HepG2 (cell line): ENCODE measurements around the gene BANP. TPM values are rescaled to one million over a fixed set of nuclear protein-coding genes. Genes with fewer than 3 reads are reported as not detected.

ENCODE experiments used
- ATAC-seq: fragments of 200-7000 bp; cut with Tn5 transposase; 3 replicates; pipeline ENCODE4 v1.9.1; 2020; ENCODE audit warnings: mild to moderate bottlenecking, moderate library complexity
- BruUV-seq: library from RNA; stranded (reverse); fragments of 400-500 nt; replicated peaks from 2 replicates; lab custom pipeline; 2021; lab: Mats Ljungman, UMichigan
- CTCF ChIA-PET: fragments of 300-600 bp; formaldehyde crosslinking; extraction: SDS; loops from one replicate; lab custom pipeline; 2021; ENCODE audit warnings: low total read pairs, inconsistent platforms, low intra/inter-chr PET ratio; lab: Yijun Ruan, JAX
- POLR2A ChIA-PET: fragments of 350-600 bp; sonication (Branson Sonifier 250); formaldehyde crosslinking; loops from one replicate; lab custom pipeline; 2020; ENCODE audit warnings: antibody characterized with exemption, inconsistent platforms; lab: Yijun Ruan, JAX
- DNase-seq: peaks from one replicate; pipeline ENCODE4 v3.0.0-alpha.2; 2015; ENCODE audit warnings: low spot score
- FAIRE-seq: peaks from 3 replicates; lab custom pipeline; 2011; peaks lifted over from hg19 to GRCh38; lab: Jason Lieb, UNC
- H2AFZ ChIP-seq: one replicate; pipeline ENCODE4 v1.6.1; 2011; ENCODE audit warnings: low read length, inconsistent platforms
- H3K27ac ChIP-seq: fragments of 300-600 bp; 3 replicates; pipeline ENCODE4 v1.8.0; 2011; ENCODE audit warnings: mixed run types, mild to moderate bottlenecking, mixed read lengths, low read length, inconsistent platforms; ENCODE audit not compliant: insufficient read depth; ENCODE audit errors: extremely low read length
- H3K27me3 ChIP-seq, 2 experiments: fragments of 200-600 bp in 1 of 2; 2 replicates in 1 of 2; 3 replicates in 1 of 2; pipeline versions ENCODE4 v1.6.0 to v1.8.0; 2011; ENCODE audit warnings: low read length in 2 of 2, mild to moderate bottlenecking in 2 of 2, moderate library complexity in 2 of 2, inconsistent platforms in 1 of 2; ENCODE audit not compliant: insufficient read depth in 2 of 2, control insufficient read depth in 1 of 2
- H3K36me3 ChIP-seq, 2 experiments: fragments of 200-600 bp in 1 of 2; replicated peaks in 1 of 2; 2 replicates in 1 of 2; 3 replicates in 1 of 2; pipeline versions ENCODE4 v1.5.1 to v1.8.0; 2011; ENCODE audit warnings: low read length in 2 of 2, inconsistent platforms in 1 of 2; ENCODE audit not compliant: insufficient read depth in 2 of 2, control insufficient read depth in 1 of 2
- H3K4me1 ChIP-seq: 2 replicates; pipeline ENCODE4 v1.5.1; 2012; ENCODE audit warnings: low read length, inconsistent platforms; ENCODE audit not compliant: insufficient read depth
- H3K4me2 ChIP-seq: 2 replicates; pipeline ENCODE4 v1.6.0; 2011; ENCODE audit warnings: low read depth, low read length, inconsistent platforms
- H3K4me3 ChIP-seq, 3 experiments: fragments of 200-600 bp in 1 of 3; sonication (generic), shearing (Covaris generic) in 1 of 3; replicated peaks in 1 of 3; 2 replicates each; pipeline ENCODE4 v1.5.1; 2011 to 2016; ENCODE audit warnings: low read length in 3 of 3, inconsistent platforms in 2 of 3, low read depth in 2 of 3, mild to moderate bottlenecking in 2 of 3, control low read depth in 1 of 3, mixed read lengths in 1 of 3; ENCODE audit not compliant: insufficient read depth in 1 of 3
- H3K79me2 ChIP-seq: one replicate; pipeline ENCODE4 v1.6.1; 2011; ENCODE audit warnings: low read length, inconsistent platforms; ENCODE audit not compliant: insufficient read depth
- H3K9ac ChIP-seq: 2 replicates; pipeline ENCODE4 v1.6.0; 2011; ENCODE audit warnings: mild to moderate bottlenecking, low read depth, low read length, inconsistent platforms; ENCODE audit not compliant: insufficient read depth
- H3K9me3 ChIP-seq: 2 replicates; pipeline ENCODE4 v1.5.1; 2012; ENCODE audit warnings: mild to moderate bottlenecking, low read length
- H4K20me1 ChIP-seq: 2 replicates; pipeline ENCODE4 v1.6.0; 2011; ENCODE audit warnings: inconsistent platforms, mild to moderate bottlenecking, low read length, moderate library complexity; ENCODE audit not compliant: insufficient read depth
- AGO1 ChIP-seq: fragments of 200-400 bp; formaldehyde crosslinking; IDR thresholded peaks from 2 replicates; pipeline ENCODE4 v1.6.1; 2017; ENCODE audit warnings: mild to moderate bottlenecking, low read depth, low read length, moderate library complexity; ENCODE audit not compliant: poor library complexity, severe bottlenecking
- GABPB1 ChIP-seq: IDR thresholded peaks from 2 replicates; pipeline ENCODE4 v1.6.1; 2016; ENCODE audit warnings: mild to moderate bottlenecking, missing genetic modification reagents, moderate library complexity, missing compliant biosample characterization
- HMG20B ChIP-seq: conservative IDR thresholded peaks from 2 replicates; pipeline ENCODE4 v1.6.1; 2016; ENCODE audit warnings: missing genetic modification reagents, missing compliant biosample characterization
- MYC ChIP-seq: sonication (generic); formaldehyde crosslinking; IDR thresholded peaks from 2 replicates; pipeline ENCODE4 v1.9.0; 2021; ENCODE audit warnings: missing genetic modification reagents, borderline replicate concordance
- NFYB ChIP-seq: sonication (generic); formaldehyde crosslinking; IDR thresholded peaks from 2 replicates; pipeline ENCODE4 v1.4.0; 2020; ENCODE audit warnings: missing genetic modification reagents
- PHB2 ChIP-seq: fragments of 450-650 bp; IDR thresholded peaks from 2 replicates; pipeline ENCODE4 v1.6.1; 2018; ENCODE audit not compliant: partially characterized antibody
- RBAK ChIP-seq: sonication (generic); formaldehyde crosslinking; IDR thresholded peaks from 2 replicates; pipeline ENCODE4 v1.5.1; 2020; ENCODE audit warnings: mild to moderate bottlenecking, missing genetic modification reagents
- TEAD2 ChIP-seq: sonication (generic); formaldehyde crosslinking; IDR thresholded peaks from 2 replicates; pipeline ENCODE4 v1.9.0; 2021; ENCODE audit warnings: missing genetic modification reagents
- WIZ ChIP-seq: sonication (generic); formaldehyde crosslinking; IDR thresholded peaks from 2 replicates; pipeline ENCODE4 v1.5.1; 2020; ENCODE audit warnings: mild to moderate bottlenecking, missing genetic modification reagents
- ZFP36L1 ChIP-seq: sonication (generic); formaldehyde crosslinking; IDR thresholded peaks from 2 replicates; pipeline ENCODE4 v1.8.0; 2022; ENCODE audit warnings: mild to moderate bottlenecking, missing genetic modification reagents, moderate library complexity
- ZNF382 ChIP-seq: sonication (generic); formaldehyde crosslinking; IDR thresholded peaks from 2 replicates; pipeline ENCODE4 v1.5.0; 2020; ENCODE audit warnings: missing genetic modification reagents, mild to moderate bottlenecking, borderline replicate concordance
- ZNF564 ChIP-seq: sonication (generic); formaldehyde crosslinking; IDR thresholded peaks from 2 replicates; pipeline ENCODE4 v1.8.1; 2023; ENCODE audit warnings: mild to moderate bottlenecking, missing genetic modification reagents
- ZNF782 ChIP-seq: sonication (generic); formaldehyde crosslinking; IDR thresholded peaks from 2 replicates; pipeline ENCODE4 v1.4.0; 2020; ENCODE audit warnings: missing genetic modification reagents, mild to moderate bottlenecking, borderline replicate concordance
- WGBS: methylation state at CpG from one replicate; pipeline ENCODE4 v1.1.6; 2017; ENCODE audit warnings: low lambda C conversion rate; 5-methylcytosine and 5-hydroxymethylcytosine counted together
- in situ Hi-C: cut with HindIII; loops from 2 replicates; pipeline ENCODE4 v1.10.0; 2017; ENCODE audit warnings: low pct_unique_long_range_greater_than_20kb; ENCODE audit not compliant: extremely low pct_ligation_motif_present
- intact Hi-C: fragments of 100-400 bp; cut with micrococcal nuclease; formaldehyde crosslinking; loops from one replicate; pipeline ENCODE4 v1.10.0; 2022; ENCODE audit not compliant: unreplicated experiment
- polyA plus RNA-seq, 8 experiments: library from polyadenylated mRNA; depleted of rRNA in 3 of 8; stranded (reverse) in 7 of 8; unstranded in 1 of 8; fragments of >200 nt; fragmentation: Illumina TruSeq in 4 of 8; extraction: Trizol in 4 of 8; gene quantifications; 2 replicates each; pipeline versions ENCODE4 v1.2.1 to v1.2.3, GENCODE V29; 2011 to 2016; ENCODE audit warnings: low read depth in 4 of 8, missing spikeins in 1 of 8, mixed read lengths in 1 of 8; ENCODE audit not compliant: insufficient read depth in 1 of 8
- total RNA-seq, 5 experiments: library from RNA; depleted of rRNA; stranded (reverse); fragments of >200 nt; fragmentation: Illumina TruSeq; extraction: Trizol; gene quantifications; 2 replicates each; pipeline ENCODE4 v1.2.3, GENCODE V29; 2016; ENCODE audit warnings: low read depth in 1 of 5
- TF ChIP-seq, protein P1 (sequence below), 2 experiments: fragments of 450-650 bp in 1 of 2; sonication (generic) in 1 of 2; formaldehyde crosslinking; IDR thresholded peaks; 2 replicates each; pipeline versions ENCODE4 v1.5.0 to v1.8.0; 2020 to 2022; ENCODE audit warnings: mild to moderate bottlenecking in 1 of 2, missing genetic modification reagents in 1 of 2
- TF ChIP-seq, protein P2 (sequence below): IDR thresholded peaks from 2 replicates; pipeline ENCODE4 v1.6.1; 2018; ENCODE audit warnings: missing genetic modification reagents, mild to moderate bottlenecking, missing compliant biosample characterization
- TF ChIP-seq, protein P3 (sequence below): sonication (generic); IDR thresholded peaks from 2 replicates; pipeline ENCODE4 v1.6.1; 2016; ENCODE audit warnings: low read depth, borderline replicate concordance
- TF ChIP-seq, protein P4 (sequence below): IDR thresholded peaks from 2 replicates; pipeline ENCODE4 v1.6.1; 2012; ENCODE audit warnings: low read depth, low read length, improper control_type of control experiment

BANP gene
- total and polyA plus RNA-seq, 2 of the 13 experiments (the other 11 are each of a cell fraction or from before 2014, with no cell fraction given), result 20.2 to 23.8 TPM

DNA sequence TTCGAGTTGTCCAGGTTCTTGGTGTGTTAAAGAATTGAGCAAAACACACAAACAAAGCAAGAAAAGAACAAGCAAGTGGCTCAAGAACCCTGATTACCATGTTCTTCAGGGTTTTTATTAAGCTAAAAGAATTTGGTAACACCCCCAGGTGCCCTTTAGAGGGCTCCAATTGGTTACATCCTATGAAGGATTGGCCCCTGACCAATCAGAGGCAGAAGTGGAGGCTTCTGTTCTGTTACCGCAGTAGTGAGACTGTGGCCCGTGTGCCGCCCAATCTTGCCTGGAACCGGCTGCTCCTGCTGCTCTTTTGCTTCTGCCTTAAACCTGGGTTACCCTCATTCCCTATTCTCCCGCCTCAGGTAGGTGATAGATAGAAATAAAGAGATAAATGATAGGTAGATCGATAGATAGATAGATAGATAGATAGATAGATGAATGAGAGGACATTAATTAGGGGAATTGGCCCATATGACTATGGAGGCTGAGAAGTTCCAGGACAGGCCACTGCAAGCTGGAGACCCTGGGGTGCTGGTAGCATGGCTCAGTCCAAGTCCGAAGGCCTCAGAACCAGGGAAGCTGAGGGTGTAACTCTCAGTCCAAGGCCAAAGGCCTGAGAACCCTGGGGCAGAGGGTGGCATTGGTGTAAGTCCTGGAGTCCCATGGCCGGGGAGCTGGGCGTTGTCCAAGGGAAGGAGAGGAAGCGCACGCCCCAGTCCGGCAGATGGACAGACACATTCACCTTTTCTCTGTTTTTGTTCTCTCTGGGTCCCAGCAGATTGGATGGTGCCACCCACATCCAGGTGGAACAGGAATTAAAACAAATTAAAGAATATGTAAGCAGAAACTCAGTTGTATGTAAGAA lies 11.4 kb upstream of the BANP start (continued):
- TF ChIP-seq WIZ (CRISPR knock-in tag), result 0 out of 2 replicates have a peak, but pooled peaks have one; percentile 48
- peak; percentile 80; the same call in 1 of the 2 replicates for TF ChIP-seq ZNF564

DNA sequence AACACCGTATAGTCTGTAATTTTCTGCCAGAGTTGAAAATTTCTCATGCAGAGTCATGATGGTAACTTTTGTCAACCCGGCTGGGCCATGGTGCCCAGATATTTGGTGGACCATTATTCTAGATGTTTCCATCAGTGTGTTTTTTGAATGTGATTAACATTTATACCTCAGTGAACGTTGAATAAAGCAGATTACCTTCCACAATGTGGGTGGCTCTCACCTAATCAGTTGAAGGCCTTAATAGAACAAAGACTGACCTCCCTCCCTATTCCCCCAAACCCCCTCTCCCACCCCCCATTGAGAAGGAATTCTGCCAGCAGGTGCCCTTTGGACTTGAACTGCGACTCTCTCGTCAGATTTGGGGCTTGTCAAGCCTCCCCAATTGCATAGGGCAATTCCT lies 8.6 kb upstream of the BANP start:
- 59% methylated on average over 5 of the region's 5 CpGs for WGBS
- H2AFZ ChIP-seq, result no peak overlapping the region
- no peak overlapping the region for H3K27ac ChIP-seq
- BruUV-seq, result no TSS peak
- TF ChIP-seq TEAD2 (no peak), HMG20B (CRISPR knock-in tag) (no peak), AGO1 (no peak), RBAK (CRISPR knock-in tag) (no peak), GABPB1 (CRISPR knock-in tag) (no peak), ZNF782 (CRISPR knock-in tag) (no peak), PHB2 (no peak), ZFP36L1 (CRISPR knock-in tag) (no peak), MYC (CRISPR knock-in tag) (no peak), ZNF382 (CRISPR knock-in tag) (no peak), NFYB (no peak)
- TF ChIP-seq, protein P1, sequence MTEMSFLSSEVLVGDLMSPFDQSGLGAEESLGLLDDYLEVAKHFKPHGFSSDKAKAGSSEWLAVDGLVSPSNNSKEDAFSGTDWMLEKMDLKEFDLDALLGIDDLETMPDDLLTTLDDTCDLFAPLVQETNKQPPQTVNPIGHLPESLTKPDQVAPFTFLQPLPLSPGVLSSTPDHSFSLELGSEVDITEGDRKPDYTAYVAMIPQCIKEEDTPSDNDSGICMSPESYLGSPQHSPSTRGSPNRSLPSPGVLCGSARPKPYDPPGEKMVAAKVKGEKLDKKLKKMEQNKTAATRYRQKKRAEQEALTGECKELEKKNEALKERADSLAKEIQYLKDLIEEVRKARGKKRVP (CRISPR knock-in tag; IDR thresholded peaks at IDR 0.05), result no peak
- TF ChIP-seq, protein P2, sequence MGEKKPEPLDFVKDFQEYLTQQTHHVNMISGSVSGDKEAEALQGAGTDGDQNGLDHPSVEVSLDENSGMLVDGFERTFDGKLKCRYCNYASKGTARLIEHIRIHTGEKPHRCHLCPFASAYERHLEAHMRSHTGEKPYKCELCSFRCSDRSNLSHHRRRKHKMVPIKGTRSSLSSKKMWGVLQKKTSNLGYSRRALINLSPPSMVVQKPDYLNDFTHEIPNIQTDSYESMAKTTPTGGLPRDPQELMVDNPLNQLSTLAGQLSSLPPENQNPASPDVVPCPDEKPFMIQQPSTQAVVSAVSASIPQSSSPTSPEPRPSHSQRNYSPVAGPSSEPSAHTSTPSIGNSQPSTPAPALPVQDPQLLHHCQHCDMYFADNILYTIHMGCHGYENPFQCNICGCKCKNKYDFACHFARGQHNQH, result no peak
- TF ChIP-seq, protein P3, sequence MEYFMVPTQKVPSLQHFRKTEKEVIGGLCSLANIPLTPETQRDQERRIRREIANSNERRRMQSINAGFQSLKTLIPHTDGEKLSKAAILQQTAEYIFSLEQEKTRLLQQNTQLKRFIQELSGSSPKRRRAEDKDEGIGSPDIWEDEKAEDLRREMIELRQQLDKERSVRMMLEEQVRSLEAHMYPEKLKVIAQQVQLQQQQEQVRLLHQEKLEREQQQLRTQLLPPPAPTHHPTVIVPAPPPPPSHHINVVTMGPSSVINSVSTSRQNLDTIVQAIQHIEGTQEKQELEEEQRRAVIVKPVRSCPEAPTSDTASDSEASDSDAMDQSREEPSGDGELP, result no peak
- TF ChIP-seq, protein P4, sequence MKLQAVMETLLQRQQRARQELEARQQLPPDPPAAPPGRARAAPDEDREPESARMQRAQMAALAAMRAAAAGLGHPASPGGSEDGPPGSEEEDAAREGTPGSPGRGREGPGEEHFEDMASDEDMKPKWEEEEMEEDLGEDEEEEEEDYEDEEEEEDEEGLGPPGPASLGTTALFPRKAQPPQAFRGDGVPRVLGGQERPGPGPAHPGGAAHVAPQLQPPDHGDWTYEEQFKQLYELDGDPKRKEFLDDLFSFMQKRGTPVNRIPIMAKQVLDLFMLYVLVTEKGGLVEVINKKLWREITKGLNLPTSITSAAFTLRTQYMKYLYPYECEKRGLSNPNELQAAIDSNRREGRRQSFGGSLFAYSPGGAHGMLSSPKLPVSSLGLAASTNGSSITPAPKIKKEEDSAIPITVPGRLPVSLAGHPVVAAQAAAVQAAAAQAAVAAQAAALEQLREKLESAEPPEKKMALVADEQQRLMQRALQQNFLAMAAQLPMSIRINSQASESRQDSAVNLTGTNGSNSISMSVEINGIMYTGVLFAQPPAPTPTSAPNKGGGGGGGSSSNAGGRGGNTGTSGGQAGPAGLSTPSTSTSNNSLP, result no peak
- no peaks in the 10 kb centered on the region for H3K36me3 ChIP-seq
- in situ Hi-C loops (no loop called here), intact Hi-C loops (no loop called here)
- FAIRE-seq, result no peak
- H3K4me3 ChIP-seq, result no peak overlapping the region
- no peak overlapping the region for H3K9ac ChIP-seq
- H3K9me3 ChIP-seq, result no peaks in the 10 kb centered on the region
- H3K4me1 ChIP-seq, result peaks cover 61% of the 10 kb centered on the region
- ChIA-PET POLR2A (no interaction called here), CTCF (no interaction called here)
- H3K79me2 ChIP-seq, result no peaks in the 10 kb centered on the region
- H4K20me1 ChIP-seq, result no peaks in the 10 kb centered on the region
- no peak for DNase-seq
- no peak overlapping the region for H3K4me2 ChIP-seq
- no peaks in the 10 kb centered on the region for H3K27me3 ChIP-seq
- ATAC-seq, result no peak
